IMR-90 (cell line): ENCODE data around the gene LAG3. TPM values are rescaled to one million over a fixed set of nuclear protein-coding genes. Genes with fewer than 3 reads are reported as not detected.

Experiments used
- ATAC-seq: fragments of 200-7000 bp; cut with Tn5 transposase; 2 replicates; pipeline ENCODE4 v1.9.1; 2020; ENCODE audit warnings: low read depth, mild to moderate bottlenecking, moderate library complexity
- BruUV-seq: library from RNA; stranded (reverse); fragments of 400-500 nt; replicated peaks from 2 replicates; lab custom pipeline; 2021; lab: Mats Ljungman, UMichigan
- CTCF ChIA-PET: fragments of 300-600 bp; formaldehyde crosslinking; extraction: SDS; loops from one replicate; lab custom pipeline; 2021; ENCODE audit warnings: antibody characterized with exemption; lab: Yijun Ruan, JAX
- POLR2A ChIA-PET: fragments of 300-600 bp; sonication (Branson Sonifier 250); formaldehyde crosslinking; loops from one replicate; lab custom pipeline; 2022; ENCODE audit warnings: antibody characterized with exemption; ENCODE audit not compliant: unreplicated experiment; lab: Charles Lee
- DNase-seq: peaks from one replicate; pipeline ENCODE4 v3.0.0; 2013
- H2AFZ ChIP-seq: replicated peaks from 2 replicates; pipeline ENCODE3; 2013; ENCODE audit warnings: low read length, mild to moderate bottlenecking; ENCODE audit not compliant: poor library complexity
- H2AK5ac ChIP-seq: 2 replicates; pipeline ENCODE4 v1.6.1; 2013; ENCODE audit warnings: low read depth, low read length, inconsistent platforms
- H2AK9ac ChIP-seq: replicated peaks from 2 replicates; pipeline ENCODE3; 2013; ENCODE audit warnings: mild to moderate bottlenecking, low read depth, low read length, moderate library complexity; ENCODE audit not compliant: poor library complexity
- H2BK120ac ChIP-seq: 2 replicates; pipeline ENCODE4 v1.6.1; 2013; ENCODE audit warnings: low read depth, low read length, inconsistent platforms
- H2BK15ac ChIP-seq: 3 replicates; pipeline ENCODE4 v1.6.1; 2013; ENCODE audit warnings: low read depth, low read length, inconsistent platforms
- H2BK20ac ChIP-seq: 2 replicates; pipeline ENCODE4 v1.6.1; 2013; ENCODE audit warnings: low read depth, mild to moderate bottlenecking, inconsistent platforms, low read length, moderate library complexity
- H2BK5ac ChIP-seq: 2 replicates; pipeline ENCODE4 v1.6.1; 2013; ENCODE audit warnings: mild to moderate bottlenecking, low read depth, low read length, inconsistent platforms; ENCODE audit not compliant: poor library complexity, severe bottlenecking
- H3K14ac ChIP-seq: replicated peaks from 2 replicates; pipeline ENCODE4 v1.6.1; 2013; ENCODE audit warnings: low read depth, low read length, inconsistent platforms
- H3K18ac ChIP-seq: 2 replicates; pipeline ENCODE4 v1.6.1; 2013; ENCODE audit warnings: low read depth, low read length, control low read depth
- H3K23ac ChIP-seq: 2 replicates; pipeline ENCODE4 v1.6.1; 2013; ENCODE audit warnings: low read depth, low read length, inconsistent platforms
- H3K27ac ChIP-seq: 2 replicates; pipeline ENCODE4 v1.5.1; 2013; ENCODE audit warnings: mild to moderate bottlenecking, control low read depth, low read length; ENCODE audit not compliant: insufficient read depth
- H3K27me3 ChIP-seq: 2 replicates; pipeline ENCODE4 v1.6.1; 2013; ENCODE audit warnings: low read length; ENCODE audit not compliant: control insufficient read depth, insufficient read depth
- H3K36me3 ChIP-seq: 2 replicates; pipeline ENCODE4 v1.6.1; 2013; ENCODE audit warnings: low read length, mixed read lengths; ENCODE audit not compliant: control insufficient read depth, insufficient read depth
- H3K4ac ChIP-seq: 2 replicates; pipeline ENCODE4 v1.6.1; 2013; ENCODE audit warnings: low read depth, low read length, inconsistent platforms
- H3K4me1 ChIP-seq: 2 replicates; pipeline ENCODE4 v1.6.1; 2013; ENCODE audit warnings: low read length, mixed read lengths; ENCODE audit not compliant: control insufficient read depth, insufficient read depth
- H3K4me2 ChIP-seq: 2 replicates; pipeline ENCODE4 v1.6.1; 2013; ENCODE audit warnings: low read depth, mild to moderate bottlenecking, control low read depth, low read length, moderate library complexity
- H3K4me3 ChIP-seq: 2 replicates; pipeline ENCODE4 v1.5.1; 2013; ENCODE audit warnings: low read depth, mild to moderate bottlenecking, control low read depth, low read length, moderate library complexity; ENCODE audit not compliant: insufficient read depth
- H3K56ac ChIP-seq: 2 replicates; pipeline ENCODE4 v1.6.1; 2013; ENCODE audit warnings: low read length, inconsistent platforms; ENCODE audit not compliant: insufficient read depth; ENCODE audit errors: extremely low read depth
- H3K79me1 ChIP-seq, 2 experiments: 2 replicates each; pipeline ENCODE4 v1.6.1; 2013; ENCODE audit warnings: low read length in 2 of 2, inconsistent platforms in 1 of 2, low read depth in 1 of 2
- H3K9ac ChIP-seq: 2 replicates; pipeline ENCODE4 v1.6.1; 2013; ENCODE audit warnings: low read depth, low read length, control low read depth
- H3K9me1 ChIP-seq: 2 replicates; pipeline ENCODE4 v1.6.1; 2013; ENCODE audit warnings: low read length, inconsistent platforms; ENCODE audit not compliant: insufficient read depth
- H3K9me3 ChIP-seq: 2 replicates; pipeline ENCODE4 v1.6.1; 2013; ENCODE audit warnings: low read length; ENCODE audit not compliant: control insufficient read depth, insufficient read depth
- H4K20me1 ChIP-seq: 2 replicates; pipeline ENCODE4 v1.6.1; 2013; ENCODE audit warnings: low read length, inconsistent platforms; ENCODE audit not compliant: insufficient read depth
- H4K5ac ChIP-seq: 2 replicates; pipeline ENCODE4 v1.6.1; 2013; ENCODE audit warnings: mild to moderate bottlenecking, low read depth, low read length, control low read depth
- H4K8ac ChIP-seq, 2 experiments: 2 replicates each; pipeline ENCODE4 v1.6.1; 2013; ENCODE audit warnings: low read depth in 2 of 2, low read length in 2 of 2, control low read depth in 1 of 2, inconsistent platforms in 1 of 2
- H4K91ac ChIP-seq: 2 replicates; pipeline ENCODE4 v1.6.1; 2013; ENCODE audit warnings: low read depth, low read length, inconsistent platforms; ENCODE audit not compliant: insufficient read depth
- FOS ChIP-seq: fragments of 150-350 bp; IDR thresholded peaks from 2 replicates; pipeline ENCODE4 v1.6.1; 2016; ENCODE audit warnings: low read depth, low read length
- RCOR1 ChIP-seq: IDR thresholded peaks from 2 replicates; pipeline ENCODE4 v1.6.1; 2012; ENCODE audit warnings: mild to moderate bottlenecking, low read length, improper control_type of control experiment; ENCODE audit not compliant: insufficient replicate concordance
- WGBS, 2 experiments: methylation state at CpG; one replicate each; pipeline versions ENCODE4 v1.1.5 to v1.1.7; 2013; ENCODE audit warnings: missing lambda C conversion rate in 2 of 2; ENCODE audit not compliant: insufficient read length in 1 of 2; ENCODE audit errors: extremely low coverage in 2 of 2; 5-methylcytosine and 5-hydroxymethylcytosine counted together
- dilution Hi-C: fragments of 300-500 bp; cut with HindIII; formaldehyde crosslinking; loops from one replicate; pipeline ENCODE4 v1.14.3; 2018; ENCODE audit warnings: low sequenced_read_pairs; ENCODE audit not compliant: unreplicated experiment
- in situ Hi-C: fragments of 300-500 bp; cut with MboI; formaldehyde crosslinking; loops from 3 replicates; pipeline ENCODE4 v1.14.3; 2019; ENCODE audit warnings: low sequenced_read_pairs, inconsistent platforms, mixed read lengths
- intact Hi-C: fragments of 100-400 bp; cut with micrococcal nuclease; formaldehyde crosslinking; loops from 2 replicates; pipeline ENCODE4 v1.10.0; 2022
- polyA plus RNA-seq, 3 experiments: library from polyadenylated mRNA; depleted of rRNA; stranded (reverse); fragments of >200 nt; gene quantifications; 2 replicates each; pipeline ENCODE4 v1.2.3, GENCODE V29; 2012; ENCODE audit warnings: low replicate concordance in 1 of 3
- total RNA-seq: library from RNA; depleted of rRNA; stranded (reverse); fragments of >200 nt; gene quantifications from 2 replicates; pipeline ENCODE4 v1.2.3, GENCODE V29; 2012

LAG3 gene
- total and polyA plus RNA-seq, 2 of the 4 experiments (the other 2 are of a cell fraction): 0.41 TPM; not detected in 1

- intact Hi-C loops (no loop called here), dilution Hi-C loops (no loop called here), in situ Hi-C loops (no loop called here)
- ChIA-PET POLR2A (interaction anchor here (0.6 to 0.8 kb wide), 3 partner anchors 22 to 148 kb away, joined by 5 to 18 read pairs (median 8); no protein-coding TSS in a partner anchor), CTCF (no interaction called here)
- no peak overlapping the region for H3K56ac ChIP-seq
- H3K4ac ChIP-seq: no peak overlapping the region
- H3K36me3 ChIP-seq: peaks cover 48% of the 10 kb centered on the region
- H4K8ac ChIP-seq: no peak overlapping the region; a peak in 1 of 4 replicates
- no peak overlapping the region for H4K91ac ChIP-seq
- no TSS peak for BruUV-seq
- 0 out of 2 replicates have a peak, but pooled peaks cover 4% of the 10 kb centered on the region for H3K9me1 ChIP-seq
- H3K4me2 ChIP-seq: no peak overlapping the region
- H3K14ac ChIP-seq: no peak overlapping the region
- peak overlapping the region; percentile 51 for H2AK9ac ChIP-seq
- H2BK20ac ChIP-seq: no peak overlapping the region
- TF ChIP-seq FOS (no peak), RCOR1 (no peak)
- H2BK120ac ChIP-seq: no peak overlapping the region
- H3K9ac ChIP-seq: no peak overlapping the region
- DNase-seq (no peak), ATAC-seq (peak; percentile 24)
- H3K23ac ChIP-seq: no peak overlapping the region
- H4K20me1 ChIP-seq: peaks cover 4% of the 10 kb centered on the region; the same call in 1 of the 2 replicates
- H3K27ac ChIP-seq: no peak overlapping the region
- no peak overlapping the region for H2AFZ ChIP-seq
- H2AK5ac ChIP-seq: no peak overlapping the region
- H2BK5ac ChIP-seq: no peak overlapping the region
- no peak overlapping the region for H2BK15ac ChIP-seq
- no CpG with 5 or more reads among the region's 13 CpGs for WGBS, 2 experiments
- no peaks in the 10 kb centered on the region for H3K27me3 ChIP-seq
- no peak overlapping the region for H3K18ac ChIP-seq
- no peak overlapping the region for H4K5ac ChIP-seq
- H3K9me3 ChIP-seq: no peaks in the 10 kb centered on the region
- H3K4me1 ChIP-seq: no peaks in the 10 kb centered on the region
- peaks cover 13 to 18% of the 10 kb centered on the region in 2 experiments for H3K79me1 ChIP-seq
- H3K4me3 ChIP-seq: no peak overlapping the region
Measured at GRCh38 chr12:6745741-6746525, 26.4 kb upstream of the LAG3 start.
